ENCODE measurements around the gene SPEM3.

- TF ChIP-seq CTCF (IDR thresholded peaks at IDR 0.05; ENCODE audit: insufficient read depth, low read length) (no peak), POLR2AphosphoS5 (IDR thresholded peaks at IDR 0.05; ENCODE audit: low read depth) (no peak)
These were observed 10.2 kb downstream of the SPEM3 start for GRCh38 chr17:7438656-7439460.
